GM19455 (cell line): ENCODE results near the gene HECW1.

ENCODE experiments used
- ATAC-seq: cut with Tn5 transposase; IDR thresholded peaks from one replicate; pipeline ENCODE4 v1.9.1; 2021; ENCODE audit not compliant: unreplicated experiment

Gene HECW1

DNA sequence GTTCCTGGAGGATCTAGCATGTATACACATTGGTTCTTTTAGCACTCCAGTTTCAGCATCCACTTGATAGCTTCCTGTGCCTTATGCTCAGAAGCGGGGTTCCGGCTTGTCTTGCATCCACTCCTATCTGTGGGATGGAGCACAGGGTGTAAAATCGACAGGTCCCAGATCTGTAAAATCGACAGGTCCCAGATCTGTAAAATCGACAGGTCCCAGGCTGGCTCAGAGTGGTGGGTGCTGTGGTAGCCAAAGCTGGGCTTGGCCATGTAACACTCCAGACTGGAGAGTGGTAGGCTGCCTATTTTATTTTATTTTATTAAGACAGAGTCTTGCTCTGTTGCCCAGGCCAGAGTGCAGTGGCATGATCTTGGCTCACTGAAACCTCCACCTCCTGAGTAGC lies 30.3 kb downstream of the HECW1 start:
- no peak for ATAC-seq

DNA sequence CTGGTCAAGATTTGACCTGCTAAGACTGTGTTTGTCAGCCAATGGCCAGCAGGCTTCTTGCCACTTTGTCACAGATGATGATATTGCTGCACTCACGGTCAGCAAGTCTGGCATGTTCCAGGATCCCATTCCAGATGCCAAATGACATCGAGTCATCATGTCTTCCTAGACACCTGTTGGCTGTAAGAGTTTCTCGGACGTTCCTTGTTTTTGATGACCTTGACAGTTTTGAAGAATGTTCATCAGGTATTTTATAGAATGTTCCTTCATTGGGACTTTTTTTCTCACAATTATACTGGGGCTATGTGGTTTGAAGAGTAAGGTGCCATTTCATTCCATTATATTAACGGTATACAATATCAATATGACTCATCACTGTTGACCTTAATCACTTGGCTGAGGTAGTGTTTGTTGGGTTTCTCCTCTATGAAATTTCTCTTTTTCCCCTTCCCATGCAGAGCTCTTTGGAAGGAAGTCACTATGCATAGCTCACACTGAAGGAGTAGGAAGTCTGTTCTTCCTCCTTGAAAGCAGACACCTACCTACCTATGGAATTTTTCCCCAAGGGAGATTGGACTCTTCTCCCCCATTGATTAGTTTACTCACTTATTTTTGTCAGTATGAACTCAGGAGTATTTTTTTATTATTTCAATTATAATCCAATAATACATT lies 31.6 kb downstream of the HECW1 start:
- ATAC-seq: no peak

DNA sequence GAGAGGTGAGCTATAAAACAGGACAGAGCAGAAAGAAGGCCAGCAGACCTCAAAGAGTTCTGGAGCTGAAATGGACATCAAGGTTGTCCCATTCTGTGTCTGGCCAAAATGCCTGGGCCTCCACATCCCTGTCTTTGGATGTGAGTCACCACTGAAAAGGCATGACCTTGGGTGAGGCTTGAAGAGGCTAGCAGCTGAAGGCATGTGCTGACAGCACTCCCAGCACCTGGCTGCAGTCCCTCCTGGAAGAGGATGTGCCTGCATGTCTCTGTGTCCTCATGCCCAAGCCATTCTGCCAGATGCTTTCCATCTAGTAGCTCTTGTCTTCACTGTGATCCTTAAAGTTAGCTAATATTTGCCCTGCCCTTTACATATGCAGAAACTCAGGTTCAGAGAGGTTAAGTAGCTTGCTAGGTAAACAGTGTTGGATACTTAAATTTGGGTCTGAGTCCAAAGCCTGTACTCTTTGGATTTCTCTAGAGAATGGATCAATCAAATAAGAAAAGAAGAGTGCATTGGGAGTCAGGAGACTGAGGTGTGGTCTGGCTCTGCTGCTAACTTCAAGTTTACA lies 35.8 kb downstream of the HECW1 start:
- ATAC-seq: no peak

DNA sequence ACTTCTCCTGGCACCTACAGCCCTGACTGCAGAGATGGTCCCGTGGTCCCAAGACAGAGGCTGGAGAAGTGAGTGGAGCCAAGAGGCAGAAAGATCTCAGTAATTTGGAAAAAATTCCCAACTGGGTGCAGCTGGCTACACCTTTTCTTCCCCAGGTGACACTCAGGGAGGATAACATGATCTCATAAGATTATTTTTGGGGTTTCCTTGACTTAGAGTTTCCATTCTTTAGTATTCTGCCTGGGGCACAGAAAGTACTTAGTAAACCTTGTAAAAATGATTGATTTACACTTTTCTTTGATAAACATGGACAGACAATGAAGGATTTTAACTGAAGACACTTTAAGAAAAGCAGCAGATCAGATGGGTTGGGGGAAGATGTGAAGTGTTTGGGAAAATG lies 38.6 kb downstream of the HECW1 start:
- no peak for ATAC-seq

DNA sequence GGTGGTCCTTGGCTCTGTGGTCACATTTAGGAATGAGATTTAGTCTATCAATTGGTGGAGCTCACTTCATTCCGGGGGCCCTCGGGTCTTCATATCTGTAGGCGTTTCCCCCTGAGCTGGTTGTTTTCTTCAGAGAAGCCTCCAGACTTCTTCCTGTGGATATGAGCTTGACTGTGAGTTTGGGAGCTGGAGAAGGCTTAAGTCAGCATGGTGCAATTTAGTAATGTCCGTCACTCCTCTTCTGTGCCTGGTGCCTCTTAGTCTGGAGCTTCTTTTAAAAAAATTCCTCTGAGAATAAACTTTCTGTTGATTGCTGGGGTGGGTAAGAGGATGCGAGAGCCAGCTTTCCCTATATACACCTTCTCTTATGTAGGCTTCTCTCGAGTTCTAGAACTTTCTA lies 40.2 kb downstream of the HECW1 start:
- ATAC-seq: no peak

DNA sequence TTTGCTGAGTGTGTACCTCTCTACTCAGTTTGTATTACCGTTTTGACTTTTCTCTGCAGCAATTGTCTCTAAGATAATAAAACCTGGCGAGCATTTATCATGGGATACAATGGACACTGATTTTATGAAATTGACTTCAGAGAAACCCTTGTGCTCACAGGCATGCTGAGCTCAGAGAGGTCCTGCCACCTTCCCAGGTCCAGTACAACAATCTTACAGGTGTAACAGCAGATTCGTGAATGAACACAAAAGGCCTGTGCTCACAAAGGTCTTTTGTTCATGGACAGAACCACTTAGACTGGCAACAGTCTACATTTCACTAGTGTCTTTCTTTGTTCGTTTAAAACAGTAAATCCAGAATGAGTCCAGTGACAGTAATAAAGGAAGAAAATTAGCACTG lies 43.2 kb downstream of the HECW1 start:
- no peak for ATAC-seq

DNA sequence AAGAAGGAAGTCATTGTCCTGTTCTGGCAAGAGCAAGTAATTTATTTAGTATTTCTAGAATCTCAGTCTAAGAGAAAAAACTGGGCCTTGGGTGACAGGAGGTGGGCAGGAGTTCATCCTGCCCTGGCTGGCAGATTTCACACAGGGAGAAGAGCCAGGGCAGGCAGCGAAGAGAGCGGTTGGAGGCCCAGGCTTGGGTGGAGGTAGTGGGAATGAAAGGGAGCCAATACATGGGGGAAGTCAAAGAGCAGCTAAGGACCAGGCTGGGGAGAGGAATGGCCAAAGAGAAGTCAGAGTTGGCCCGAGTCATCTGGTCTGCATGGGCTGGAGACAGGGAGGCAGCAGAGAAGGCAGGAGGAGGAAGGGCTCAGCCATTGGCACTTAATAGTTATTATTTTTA lies 51.4 kb downstream of the HECW1 start:
- ATAC-seq: no peak

DNA sequence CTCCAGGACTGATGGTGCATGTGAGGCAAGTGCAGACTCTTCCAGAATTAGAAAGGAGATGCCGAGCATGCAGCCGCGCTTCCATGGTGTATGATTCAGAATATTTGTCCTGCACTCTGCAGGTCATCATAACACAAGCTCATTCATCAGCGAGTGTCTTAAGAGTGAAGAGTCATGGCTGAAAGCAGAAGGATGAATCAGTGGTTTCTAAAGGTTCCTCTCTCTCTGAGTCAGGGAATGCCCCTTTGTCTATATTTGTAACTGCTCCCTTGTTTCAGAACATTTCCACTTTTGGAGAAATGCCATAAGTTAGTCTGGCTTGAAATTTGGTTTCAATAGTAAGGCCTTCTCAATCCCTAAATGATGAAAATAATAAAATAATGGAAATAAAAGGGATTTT lies 52.3 kb downstream of the HECW1 start:
- ATAC-seq: peak; percentile 75

DNA sequence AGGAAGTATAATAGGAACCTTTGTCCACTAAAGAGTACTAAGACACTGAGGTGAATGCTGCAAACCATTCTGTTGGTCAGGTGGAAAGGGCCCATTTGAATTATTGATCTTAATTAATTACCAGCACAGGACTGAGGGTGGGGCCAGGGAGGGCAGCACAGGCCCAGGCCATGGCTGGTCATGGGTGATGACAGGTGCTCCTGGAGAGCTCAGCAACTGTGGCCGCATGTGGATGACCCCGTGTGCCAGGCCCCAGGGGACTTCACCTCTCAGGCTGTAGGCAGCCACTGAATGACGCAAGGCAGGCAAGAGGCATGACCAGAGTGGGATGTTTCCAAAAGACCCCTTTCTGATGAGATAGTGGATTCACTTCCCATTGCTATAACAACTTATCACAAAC lies 54.2 kb downstream of the HECW1 start:
- ATAC-seq: no peak

DNA sequence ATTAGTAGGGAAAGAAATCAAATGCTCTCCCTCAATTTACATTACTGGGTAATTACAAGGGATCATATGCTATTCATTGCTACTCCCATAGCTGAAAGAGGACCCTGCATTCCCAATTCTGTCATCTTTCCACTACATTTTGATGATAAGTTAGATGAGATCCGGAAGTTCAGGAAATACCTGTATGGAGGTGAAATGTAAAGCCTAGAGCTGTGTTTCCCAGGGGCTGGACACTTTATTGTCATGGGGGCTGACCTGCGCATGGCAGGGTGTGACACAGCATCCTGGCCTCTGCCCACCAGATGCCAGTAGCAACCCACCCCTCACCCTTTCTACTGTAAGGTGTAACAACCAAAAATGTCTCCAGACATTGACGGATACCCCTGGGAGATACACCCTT lies 56.6 kb downstream of the HECW1 start:
- no peak for ATAC-seq

DNA sequence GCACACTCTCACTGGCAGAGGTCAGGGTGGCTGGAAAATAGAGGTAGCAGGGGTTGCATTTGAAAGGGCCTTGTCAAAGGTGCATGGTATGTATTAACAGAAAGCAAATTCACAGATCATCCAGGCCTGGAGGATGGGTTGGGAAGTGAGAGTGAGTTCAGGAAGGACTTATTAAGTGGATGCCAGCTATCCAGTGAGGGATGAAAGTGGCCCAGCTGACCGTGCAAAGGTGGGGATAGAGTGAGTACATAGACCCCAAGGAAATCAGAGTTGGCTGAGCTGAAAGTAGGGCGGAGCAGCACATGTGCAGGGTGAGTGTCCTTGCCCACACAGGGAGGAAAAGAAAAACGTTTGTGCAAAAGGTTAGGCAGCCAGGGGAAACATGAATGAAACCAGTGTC lies 58.1 kb downstream of the HECW1 start:
- ATAC-seq: no peak

DNA sequence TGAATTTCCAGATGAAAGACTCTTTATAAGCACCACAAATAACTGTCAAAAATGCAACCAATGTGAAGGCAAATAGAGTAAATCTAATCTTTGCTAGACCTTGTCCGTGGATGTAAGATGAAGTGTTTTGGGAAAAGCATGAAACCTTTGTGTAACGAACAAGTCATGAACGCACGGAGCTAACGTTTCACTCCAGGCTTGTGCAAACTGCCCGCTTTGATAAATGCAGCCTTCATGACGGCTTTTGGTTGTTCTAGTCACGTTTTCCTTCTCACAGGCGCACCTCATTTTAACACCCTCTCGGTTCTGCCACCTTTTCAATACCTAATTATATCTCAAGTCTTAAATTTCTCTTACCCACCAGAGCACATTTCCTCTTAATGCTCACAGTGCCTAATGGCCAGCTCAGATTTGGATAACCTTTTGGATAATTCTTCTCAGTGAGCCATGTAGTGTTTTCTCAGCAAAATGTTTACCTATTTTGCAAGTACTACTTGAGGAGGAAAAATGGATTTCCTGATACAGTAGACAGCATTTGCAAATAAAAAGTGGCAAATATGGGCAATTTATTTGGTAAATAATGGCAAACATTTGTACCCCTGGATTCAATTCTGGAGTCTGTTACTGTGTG lies 63.2 kb downstream of the HECW1 start:
- no peak for ATAC-seq

DNA sequence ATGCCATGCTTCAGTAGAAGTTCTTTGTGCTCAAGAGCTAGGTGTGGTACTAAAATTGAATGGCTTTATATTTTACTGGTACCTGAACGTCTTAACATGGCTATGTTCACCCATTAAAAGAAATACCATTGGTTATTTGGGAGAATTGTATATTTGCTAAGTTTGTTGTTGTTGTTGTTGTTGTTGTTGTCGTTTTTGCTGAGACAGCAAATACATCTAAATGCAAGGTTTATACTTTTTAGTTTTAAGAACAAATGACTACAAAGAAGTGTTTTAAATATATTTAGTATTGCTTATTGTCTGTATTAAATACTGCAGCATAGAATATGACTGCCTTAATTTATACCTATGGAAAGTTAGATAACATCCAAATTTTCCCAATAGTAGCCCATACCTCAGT lies 66.9 kb downstream of the HECW1 start:
- ATAC-seq: no peak

DNA sequence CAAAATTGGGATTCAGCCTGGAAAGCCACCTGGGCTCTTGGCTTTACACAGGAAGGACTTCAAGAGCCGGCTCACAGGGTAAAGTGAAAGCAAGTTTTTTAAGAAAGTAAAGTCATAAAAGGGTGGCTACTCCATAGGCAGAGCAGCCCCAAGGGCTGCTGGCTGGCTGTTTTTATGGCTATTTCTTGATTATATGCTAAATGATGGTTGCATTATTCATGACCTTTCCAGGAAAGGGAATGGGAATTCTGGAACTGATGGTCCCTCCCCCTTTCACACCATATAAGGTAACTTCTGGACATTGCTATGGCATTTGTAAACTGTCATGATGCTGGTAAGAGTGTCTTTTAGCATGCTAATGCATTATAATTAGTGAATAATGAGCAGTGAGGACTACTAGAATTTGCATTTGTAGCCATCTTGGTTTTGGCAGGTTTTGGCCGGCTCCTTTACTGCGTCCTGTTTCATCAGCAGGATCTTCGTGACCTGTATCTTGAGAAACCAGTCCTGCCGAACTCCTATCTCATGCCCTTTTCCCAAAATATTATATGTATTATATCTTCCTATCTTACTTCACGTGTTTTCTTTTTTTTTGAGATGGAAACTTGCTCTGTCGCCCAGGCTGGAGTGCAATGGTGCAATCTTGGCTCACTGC lies 80.5 kb downstream of the HECW1 start:
- no peak for ATAC-seq

DNA sequence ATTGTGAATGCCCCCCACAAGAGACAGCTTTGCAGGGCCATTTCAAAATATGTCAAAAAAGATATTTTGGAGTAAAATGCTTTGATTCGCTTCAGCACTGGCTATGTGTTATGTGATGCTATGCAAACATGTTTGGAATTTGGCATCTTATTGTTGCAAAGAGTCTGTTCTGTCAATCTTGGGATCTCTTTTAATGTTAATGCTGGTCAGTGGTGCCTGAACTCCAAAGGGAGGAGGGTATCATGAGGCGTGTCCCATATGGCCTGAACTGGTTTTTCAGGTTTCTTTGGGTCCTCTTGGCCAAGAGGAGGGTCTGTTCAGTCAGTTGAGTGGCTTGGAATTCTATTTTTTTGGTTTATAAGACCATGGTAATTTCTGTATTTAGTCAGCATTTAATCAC lies 81.4 kb downstream of the HECW1 start:
- ATAC-seq: no peak

DNA sequence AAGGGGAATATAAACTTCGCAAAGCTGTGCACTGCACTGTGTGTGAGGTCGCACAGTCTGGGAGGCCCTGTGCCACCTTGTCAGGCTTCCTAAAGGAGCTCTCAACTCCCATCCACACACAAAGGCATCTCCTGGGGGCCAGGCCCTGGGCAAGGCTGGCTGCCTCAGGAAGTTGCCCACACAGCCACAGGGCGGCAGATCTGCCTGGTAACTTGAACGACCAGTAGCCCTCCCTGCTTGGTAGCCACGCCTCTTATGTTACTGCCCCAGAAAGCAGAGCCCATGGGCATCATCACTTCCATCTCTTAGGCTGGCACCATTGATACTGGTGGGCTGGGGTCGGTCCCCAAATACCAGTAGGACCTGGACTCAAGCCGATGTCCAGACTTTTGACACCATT lies 82.8 kb downstream of the HECW1 start:
- no peak for ATAC-seq

DNA sequence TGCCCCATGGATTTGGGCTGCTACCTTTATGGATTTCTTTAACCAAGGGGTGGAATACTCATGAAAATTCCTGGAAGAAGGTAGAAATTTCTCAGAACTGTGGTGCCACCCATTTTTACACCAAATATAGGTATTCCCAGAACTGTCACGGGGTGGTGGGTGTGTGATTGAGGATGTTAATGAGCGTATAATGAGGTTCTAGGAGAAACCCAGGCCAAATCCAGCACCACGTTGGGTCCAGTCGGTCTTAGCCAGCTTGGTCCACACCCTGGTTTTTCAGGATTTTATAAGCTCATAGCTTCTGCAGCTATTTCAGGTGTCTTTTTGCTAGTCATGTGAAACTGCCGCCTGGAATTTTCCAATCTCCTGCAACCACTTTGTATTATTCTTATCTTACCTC lies 83.3 kb downstream of the HECW1 start:
- no peak for ATAC-seq

DNA sequence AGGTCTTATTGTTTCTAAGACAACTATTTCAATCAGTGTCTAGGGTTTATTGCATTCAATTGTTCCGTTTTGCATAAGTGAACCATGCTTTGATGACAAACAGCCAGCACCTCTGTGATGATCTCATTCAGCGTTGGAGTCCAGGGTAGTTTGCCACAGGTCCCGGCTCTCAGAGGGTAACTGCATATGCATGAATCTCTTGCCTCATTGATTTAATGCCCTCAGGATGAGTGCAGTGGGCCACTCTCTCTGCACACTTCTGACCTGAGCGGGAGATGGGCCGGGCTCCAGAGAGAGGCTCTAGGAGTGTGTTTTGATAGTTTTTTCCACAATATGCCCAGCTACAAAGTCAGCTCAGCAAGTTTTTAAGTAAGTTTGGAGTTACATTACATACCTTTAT lies 83.9 kb downstream of the HECW1 start:
- ATAC-seq: no peak

DNA sequence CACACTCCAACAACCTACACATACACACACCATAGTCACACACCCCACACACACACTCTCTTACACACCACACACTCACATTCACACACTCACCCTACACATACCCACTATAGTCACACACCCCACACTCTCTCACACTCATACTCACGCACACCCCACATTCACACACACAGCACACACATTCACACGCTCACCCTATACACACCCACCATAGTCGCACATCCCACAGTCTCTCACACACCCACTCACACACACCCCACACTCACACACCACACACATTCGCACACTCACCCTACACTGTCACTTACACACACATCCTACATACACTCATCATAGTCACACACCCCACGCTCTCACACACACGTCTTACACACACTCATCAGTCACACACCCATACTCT lies 85.6 kb downstream of the HECW1 start:
- ATAC-seq: no peak

DNA sequence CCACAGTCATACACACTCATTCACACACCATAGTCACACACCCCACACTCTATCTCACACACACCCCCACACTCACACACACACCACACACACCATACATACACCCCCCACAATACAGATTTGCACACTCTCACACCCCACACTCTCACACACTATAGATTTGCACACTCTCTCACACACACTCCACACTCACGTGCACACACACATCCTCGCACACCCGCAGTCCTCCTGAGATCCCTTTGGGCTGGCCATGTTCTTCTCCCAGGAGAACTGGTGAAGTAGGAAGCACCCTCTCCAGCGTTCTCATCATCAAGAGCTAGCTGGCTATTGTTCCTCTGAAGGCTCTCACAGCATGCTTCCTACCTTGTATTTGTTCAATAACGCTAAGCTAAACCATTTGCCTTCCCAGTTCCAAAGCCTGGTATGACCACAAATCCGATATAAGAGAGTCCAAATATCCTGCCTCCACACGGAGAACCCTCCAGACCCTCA lies 86.2 kb downstream of the HECW1 start:
- ATAC-seq: no peak

DNA sequence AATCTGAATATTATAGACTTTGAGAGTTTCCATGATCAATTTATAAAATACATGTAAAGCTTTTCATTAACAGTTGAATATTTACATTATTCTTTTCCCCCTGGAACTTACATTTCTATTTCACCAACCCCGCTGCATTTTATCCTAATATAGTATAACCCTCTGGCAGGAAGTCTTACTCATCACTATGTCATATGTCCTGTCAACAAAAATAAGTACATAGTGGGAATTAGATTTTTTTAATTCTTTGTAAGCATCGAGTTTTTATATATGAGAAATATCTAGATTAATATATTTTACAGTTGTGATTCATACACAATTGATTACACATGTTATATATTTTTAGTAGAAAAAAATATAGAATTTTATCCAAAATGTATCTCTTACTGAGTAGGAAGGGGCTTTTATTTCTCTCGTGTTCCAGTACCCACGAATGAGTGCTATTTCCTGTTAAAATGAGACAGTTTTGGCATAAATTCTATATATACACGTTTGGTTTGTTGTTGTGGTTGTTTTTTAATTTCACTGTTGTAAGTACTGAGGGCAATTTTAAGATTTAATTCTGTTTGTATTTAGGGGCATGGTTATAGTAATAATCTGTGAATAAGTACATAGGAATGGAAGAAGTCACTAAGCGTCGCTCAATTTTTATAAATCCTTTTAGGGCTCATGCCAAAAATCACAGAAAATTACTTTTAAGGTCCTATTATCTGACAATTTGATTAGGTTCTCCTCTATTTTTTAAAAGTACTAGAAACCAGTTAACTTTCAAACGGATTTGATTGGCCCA lies 87.1 kb downstream of the HECW1 start:
- ATAC-seq: no peak
